Parathyroid adenoma (tissue), 2 donors: Measurements from ENCODE around the gene LYAR.

Experiments
- H2AFZ ChIP-seq: fragments of 300-600 bp; sonication (generic); one replicate; pipeline ENCODE4 v1.7.0; 2017; ENCODE audit warnings: antibody characterized with exemption, mild to moderate bottlenecking
- H3K27ac ChIP-seq: fragments of 300-600 bp; sonication (generic); one replicate; pipeline ENCODE4 v1.7.0; 2017
- H3K27me3 ChIP-seq: fragments of 300-600 bp; sonication (generic); one replicate; pipeline ENCODE4 v1.7.0; 2017; ENCODE audit warnings: low read length; ENCODE audit not compliant: control insufficient read depth, insufficient read depth
- H3K36me3 ChIP-seq: fragments of 300-600 bp; sonication (generic); one replicate; pipeline ENCODE4 v1.7.0; 2017; ENCODE audit warnings: low read length; ENCODE audit not compliant: control insufficient read depth, insufficient read depth
- H3K4me1 ChIP-seq: fragments of 300-600 bp; sonication (generic); one replicate; pipeline ENCODE4 v1.7.0; 2017; ENCODE audit warnings: control low read depth
- H3K4me2 ChIP-seq: fragments of 300-600 bp; sonication (generic); one replicate; pipeline ENCODE4 v1.7.0; 2017; ENCODE audit warnings: low read length
- H3K4me3 ChIP-seq: fragments of 300-600 bp; sonication (generic); one replicate; pipeline ENCODE4 v1.7.0; 2017; ENCODE audit warnings: low read depth, low read length
- H3K79me2 ChIP-seq: fragments of 300-600 bp; sonication (generic); one replicate; pipeline ENCODE4 v1.7.0; 2017; ENCODE audit warnings: control low read depth
- H3K9ac ChIP-seq: fragments of 300-600 bp; sonication (generic); one replicate; pipeline ENCODE4 v1.7.0; 2017; ENCODE audit warnings: mild to moderate bottlenecking
- H3K9me3 ChIP-seq: fragments of 300-600 bp; sonication (generic); one replicate; pipeline ENCODE4 v1.7.0; 2017; ENCODE audit warnings: low read length; ENCODE audit not compliant: control insufficient read depth
- CTCF ChIP-seq: fragments of 300-600 bp; sonication (generic); IDR thresholded peaks from one replicate; pipeline ENCODE4 v1.7.0; 2017; ENCODE audit warnings: antibody characterized with exemption, mild to moderate bottlenecking
- donor health status: primary hyperparathyroidism.

LYAR gene

GRCh38 chr4:4302416-4302815, 12.5 kb upstream of the LYAR start:
- no peak overlapping the region for H2AFZ ChIP-seq
- no peak overlapping the region for H3K4me3 ChIP-seq
- H3K4me1 ChIP-seq: no peaks in the 10 kb centered on the region
- H3K9me3 ChIP-seq: no peaks in the 10 kb centered on the region
- TF ChIP-seq CTCF: no peak
- H3K36me3 ChIP-seq: no peaks in the 10 kb centered on the region
- H3K79me2 ChIP-seq: no peaks in the 10 kb centered on the region
- no peak overlapping the region for H3K27ac ChIP-seq
- H3K27me3 ChIP-seq: no peaks in the 10 kb centered on the region
- no peak overlapping the region for H3K9ac ChIP-seq
- H3K4me2 ChIP-seq: no peak overlapping the region

- Histone ChIP-seq H3K4me3 (no peak overlapping the region), H3K27me3 (no peaks in the 10 kb centered on the region), H3K36me3 (no peaks in the 10 kb centered on the region), H3K9me3 (no peaks in the 10 kb centered on the region), H3K9ac (no peak overlapping the region), H2AFZ (no peak overlapping the region), H3K27ac (no peak overlapping the region), H3K4me1 (no peaks in the 10 kb centered on the region), H3K79me2 (no peaks in the 10 kb centered on the region), H3K4me2 (no peak overlapping the region)
- TF ChIP-seq CTCF: no peak
Measured at GRCh38 chr4:4302001-4302400, 12.0 kb upstream of the LYAR start.

GRCh38 chr4:4299006-4299405, 9.1 kb upstream of the LYAR start:
- H3K27ac ChIP-seq: no peak overlapping the region
- no peak overlapping the region for H3K4me3 ChIP-seq
- no peaks in the 10 kb centered on the region for H3K27me3 ChIP-seq
- peaks cover 18% of the 10 kb centered on the region for H3K79me2 ChIP-seq
- H3K9me3 ChIP-seq: no peaks in the 10 kb centered on the region
- H3K4me2 ChIP-seq: no peak overlapping the region
- H3K4me1 ChIP-seq: no peaks in the 10 kb centered on the region
- no peaks in the 10 kb centered on the region for H3K36me3 ChIP-seq
- H2AFZ ChIP-seq: no peak overlapping the region
- no peak overlapping the region for H3K9ac ChIP-seq
- no peak for TF ChIP-seq CTCF

- Histone ChIP-seq H2AFZ (no peak overlapping the region), H3K4me3 (no peak overlapping the region)
Measured at GRCh38 chr4:4296283-4296846, 6.4 kb upstream of the LYAR start.

More at GRCh38 chr4:4296283-4296846, 6.4 kb upstream of the LYAR start:
- no peak for TF ChIP-seq CTCF
- H3K27ac ChIP-seq: no peak overlapping the region
- H3K79me2 ChIP-seq: peaks cover 30% of the 10 kb centered on the region
- no peaks in the 10 kb centered on the region for H3K27me3 ChIP-seq
- H3K9ac ChIP-seq: no peak overlapping the region
- no peak overlapping the region for H3K4me2 ChIP-seq
- no peaks in the 10 kb centered on the region for H3K36me3 ChIP-seq
- no peaks in the 10 kb centered on the region for H3K9me3 ChIP-seq
- no peaks in the 10 kb centered on the region for H3K4me1 ChIP-seq
